ENCODE data around the gene RGS13. TPM values are rescaled to one million over a fixed set of nuclear protein-coding genes. Genes with fewer than 3 reads are reported as not detected.

RGS13 gene
- total and polyA plus RNA-seq, 2 experiments from 2014 or later = not detected

GRCh38 chr1:192675716-192676115, 39.8 kb downstream of the RGS13 start:
- no peak overlapping the region for H3K4me3 Mint-ChIP-seq
- Histone ChIP-seq H3K27me3 (ENCODE audit: insufficient read depth) (no peaks in the 10 kb centered on the region), H3K36me3 (ENCODE audit: insufficient read depth) (no peaks in the 10 kb centered on the region), H3K4me1 (ENCODE audit: insufficient read depth) (no peaks in the 10 kb centered on the region), H2AFZ (no peak overlapping the region), H3K4me3 (no peak overlapping the region), H3K79me2 (replicated peaks; ENCODE audit: insufficient read depth) (no peaks in the 10 kb centered on the region), H3K4me2 (no peak overlapping the region), H4K20me1 (replicated peaks; ENCODE audit: insufficient read depth) (no peaks in the 10 kb centered on the region), H3K9me2 (ENCODE audit: insufficient read depth) (0 out of 2 replicates have a peak, but pooled peaks cover under 1% of the 10 kb centered on the region), H3K27ac (ENCODE audit: low read depth) (no peak overlapping the region), H3F3A (replicated peaks; ENCODE audit: low read depth) (no peaks in the 10 kb centered on the region)
- no peaks in the 10 kb centered on the region for H3K9me3 Mint-ChIP-seq
- no peak overlapping the region for H3K27ac Mint-ChIP-seq
- no peak for ATAC-seq
- H3K27me3 Mint-ChIP-seq (ENCODE audit: insufficient read depth, low read depth, poor library complexity) = no peaks in the 10 kb centered on the region
- no peak for DNase-seq (ENCODE audit: low spot score)
- H3K4me1 Mint-ChIP-seq = peaks cover 6% of the 10 kb centered on the region
- H3K36me3 Mint-ChIP-seq (ENCODE audit: low read depth) = no peaks in the 10 kb centered on the region
- TF ChIP-seq, protein P1, sequence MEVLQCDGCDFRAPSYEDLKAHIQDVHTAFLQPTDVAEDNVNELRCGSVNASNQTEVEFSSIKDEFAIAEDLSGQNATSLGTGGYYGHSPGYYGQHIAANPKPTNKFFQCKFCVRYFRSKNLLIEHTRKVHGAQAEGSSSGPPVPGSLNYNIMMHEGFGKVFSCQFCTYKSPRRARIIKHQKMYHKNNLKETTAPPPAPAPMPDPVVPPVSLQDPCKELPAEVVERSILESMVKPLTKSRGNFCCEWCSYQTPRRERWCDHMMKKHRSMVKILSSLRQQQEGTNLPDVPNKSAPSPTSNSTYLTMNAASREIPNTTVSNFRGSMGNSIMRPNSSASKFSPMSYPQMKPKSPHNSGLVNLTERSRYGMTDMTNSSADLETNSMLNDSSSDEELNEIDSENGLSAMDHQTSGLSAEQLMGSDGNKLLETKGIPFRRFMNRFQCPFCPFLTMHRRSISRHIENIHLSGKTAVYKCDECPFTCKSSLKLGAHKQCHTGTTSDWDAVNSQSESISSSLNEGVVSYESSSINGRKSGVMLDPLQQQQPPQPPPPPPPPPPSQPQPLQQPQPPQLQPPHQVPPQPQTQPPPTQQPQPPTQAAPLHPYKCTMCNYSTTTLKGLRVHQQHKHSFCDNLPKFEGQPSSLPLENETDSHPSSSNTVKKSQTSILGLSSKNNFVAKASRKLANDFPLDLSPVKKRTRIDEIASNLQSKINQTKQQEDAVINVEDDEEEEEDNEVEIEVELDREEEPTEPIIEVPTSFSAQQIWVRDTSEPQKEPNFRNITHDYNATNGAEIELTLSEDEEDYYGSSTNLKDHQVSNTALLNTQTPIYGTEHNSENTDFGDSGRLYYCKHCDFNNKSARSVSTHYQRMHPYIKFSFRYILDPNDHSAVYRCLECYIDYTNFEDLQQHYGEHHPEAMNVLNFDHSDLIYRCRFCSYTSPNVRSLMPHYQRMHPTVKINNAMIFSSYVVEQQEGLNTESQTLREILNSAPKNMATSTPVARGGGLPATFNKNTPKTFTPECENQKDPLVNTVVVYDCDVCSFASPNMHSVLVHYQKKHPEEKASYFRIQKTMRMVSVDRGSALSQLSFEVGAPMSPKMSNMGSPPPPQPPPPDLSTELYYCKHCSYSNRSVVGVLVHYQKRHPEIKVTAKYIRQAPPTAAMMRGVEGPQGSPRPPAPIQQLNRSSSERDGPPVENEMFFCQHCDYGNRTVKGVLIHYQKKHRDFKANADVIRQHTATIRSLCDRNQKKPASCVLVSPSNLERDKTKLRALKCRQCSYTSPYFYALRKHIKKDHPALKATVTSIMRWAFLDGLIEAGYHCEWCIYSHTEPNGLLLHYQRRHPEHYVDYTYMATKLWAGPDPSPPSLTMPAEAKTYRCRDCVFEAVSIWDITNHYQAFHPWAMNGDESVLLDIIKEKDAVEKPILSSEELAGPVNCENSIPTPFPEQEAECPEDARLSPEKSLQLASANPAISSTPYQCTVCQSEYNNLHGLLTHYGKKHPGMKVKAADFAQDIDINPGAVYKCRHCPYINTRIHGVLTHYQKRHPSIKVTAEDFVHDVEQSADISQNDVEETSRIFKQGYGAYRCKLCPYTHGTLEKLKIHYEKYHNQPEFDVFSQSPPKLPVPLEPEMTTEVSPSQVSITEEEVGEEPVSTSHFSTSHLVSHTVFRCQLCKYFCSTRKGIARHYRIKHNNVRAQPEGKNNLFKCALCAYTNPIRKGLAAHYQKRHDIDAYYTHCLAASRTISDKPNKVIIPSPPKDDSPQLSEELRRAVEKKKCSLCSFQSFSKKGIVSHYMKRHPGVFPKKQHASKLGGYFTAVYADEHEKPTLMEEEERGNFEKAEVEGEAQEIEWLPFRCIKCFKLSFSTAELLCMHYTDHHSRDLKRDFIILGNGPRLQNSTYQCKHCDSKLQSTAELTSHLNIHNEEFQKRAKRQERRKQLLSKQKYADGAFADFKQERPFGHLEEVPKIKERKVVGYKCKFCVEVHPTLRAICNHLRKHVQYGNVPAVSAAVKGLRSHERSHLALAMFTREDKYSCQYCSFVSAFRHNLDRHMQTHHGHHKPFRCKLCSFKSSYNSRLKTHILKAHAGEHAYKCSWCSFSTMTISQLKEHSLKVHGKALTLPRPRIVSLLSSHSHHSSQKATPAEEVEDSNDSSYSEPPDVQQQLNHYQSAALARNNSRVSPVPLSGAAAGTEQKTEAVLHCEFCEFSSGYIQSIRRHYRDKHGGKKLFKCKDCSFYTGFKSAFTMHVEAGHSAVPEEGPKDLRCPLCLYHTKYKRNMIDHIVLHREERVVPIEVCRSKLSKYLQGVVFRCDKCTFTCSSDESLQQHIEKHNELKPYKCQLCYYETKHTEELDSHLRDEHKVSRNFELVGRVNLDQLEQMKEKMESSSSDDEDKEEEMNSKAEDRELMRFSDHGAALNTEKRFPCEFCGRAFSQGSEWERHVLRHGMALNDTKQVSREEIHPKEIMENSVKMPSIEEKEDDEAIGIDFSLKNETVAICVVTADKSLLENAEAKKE (CRISPR knock-in tag; IDR thresholded peaks at IDR 0.05) = no peak

- TF ChIP-seq POLR2AphosphoS5 (IDR thresholded peaks at IDR 0.05; ENCODE audit: low read depth) = no peak
- TF ChIP-seq, protein P2, sequence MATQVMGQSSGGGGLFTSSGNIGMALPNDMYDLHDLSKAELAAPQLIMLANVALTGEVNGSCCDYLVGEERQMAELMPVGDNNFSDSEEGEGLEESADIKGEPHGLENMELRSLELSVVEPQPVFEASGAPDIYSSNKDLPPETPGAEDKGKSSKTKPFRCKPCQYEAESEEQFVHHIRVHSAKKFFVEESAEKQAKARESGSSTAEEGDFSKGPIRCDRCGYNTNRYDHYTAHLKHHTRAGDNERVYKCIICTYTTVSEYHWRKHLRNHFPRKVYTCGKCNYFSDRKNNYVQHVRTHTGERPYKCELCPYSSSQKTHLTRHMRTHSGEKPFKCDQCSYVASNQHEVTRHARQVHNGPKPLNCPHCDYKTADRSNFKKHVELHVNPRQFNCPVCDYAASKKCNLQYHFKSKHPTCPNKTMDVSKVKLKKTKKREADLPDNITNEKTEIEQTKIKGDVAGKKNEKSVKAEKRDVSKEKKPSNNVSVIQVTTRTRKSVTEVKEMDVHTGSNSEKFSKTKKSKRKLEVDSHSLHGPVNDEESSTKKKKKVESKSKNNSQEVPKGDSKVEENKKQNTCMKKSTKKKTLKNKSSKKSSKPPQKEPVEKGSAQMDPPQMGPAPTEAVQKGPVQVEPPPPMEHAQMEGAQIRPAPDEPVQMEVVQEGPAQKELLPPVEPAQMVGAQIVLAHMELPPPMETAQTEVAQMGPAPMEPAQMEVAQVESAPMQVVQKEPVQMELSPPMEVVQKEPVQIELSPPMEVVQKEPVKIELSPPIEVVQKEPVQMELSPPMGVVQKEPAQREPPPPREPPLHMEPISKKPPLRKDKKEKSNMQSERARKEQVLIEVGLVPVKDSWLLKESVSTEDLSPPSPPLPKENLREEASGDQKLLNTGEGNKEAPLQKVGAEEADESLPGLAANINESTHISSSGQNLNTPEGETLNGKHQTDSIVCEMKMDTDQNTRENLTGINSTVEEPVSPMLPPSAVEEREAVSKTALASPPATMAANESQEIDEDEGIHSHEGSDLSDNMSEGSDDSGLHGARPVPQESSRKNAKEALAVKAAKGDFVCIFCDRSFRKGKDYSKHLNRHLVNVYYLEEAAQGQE (IDR thresholded peaks at IDR 0.05; ENCODE audit: unreplicated experiment) = no peak
- no peak overlapping the region for H3K4me3 ChIP-seq
- H3K27me3 Mint-ChIP-seq (ENCODE audit: insufficient read depth, low read depth, poor library complexity) = no peaks in the 10 kb centered on the region
- no peak overlapping the region for H3K27ac Mint-ChIP-seq
- no peaks in the 10 kb centered on the region for H4K20me1 ChIP-seq (replicated peaks; ENCODE audit: insufficient read depth)
- no peaks in the 10 kb centered on the region for H3K9me2 ChIP-seq (ENCODE audit: insufficient read depth)
- H2AFZ ChIP-seq = no peak overlapping the region
- H3K36me3 Mint-ChIP-seq (ENCODE audit: low read depth) = no peaks in the 10 kb centered on the region
- ATAC-seq (no peak), DNase-seq (ENCODE audit: low spot score) (no peak)
- H3K4me2 ChIP-seq = no peak overlapping the region
- H3K79me2 ChIP-seq (replicated peaks; ENCODE audit: insufficient read depth) = no peaks in the 10 kb centered on the region
- no peaks in the 10 kb centered on the region for H3K36me3 ChIP-seq (ENCODE audit: insufficient read depth)
- no peak overlapping the region for H3K4me3 Mint-ChIP-seq
- no peak overlapping the region for H3K27ac ChIP-seq (ENCODE audit: low read depth)
- no peaks in the 10 kb centered on the region for H3F3A ChIP-seq (replicated peaks; ENCODE audit: low read depth)
- peaks cover 6% of the 10 kb centered on the region for H3K4me1 Mint-ChIP-seq
- no peaks in the 10 kb centered on the region for H3K27me3 ChIP-seq (ENCODE audit: insufficient read depth)
- no peaks in the 10 kb centered on the region for H3K4me1 ChIP-seq (ENCODE audit: insufficient read depth)
- H3K9me3 Mint-ChIP-seq = no peaks in the 10 kb centered on the region
Measured at GRCh38 chr1:192678099-192678498, 42.2 kb downstream of the RGS13 start.
